OCI-LY3 (cell line): ENCODE data around the gene KLHL36.

ENCODE experiments used
- EZH2phosphoT487 ChIP-seq: fragments of 200-600 bp; shearing (Covaris generic); IDR thresholded peaks from 2 replicates; pipeline ENCODE4 v1.6.1; 2018; ENCODE audit warnings: antibody characterized with exemption, mixed run types, low read depth
- TF ChIP-seq, protein P1 (sequence below): fragments of 200-600, 300-600 bp; sonication (generic); IDR thresholded peaks from 2 replicates; pipeline ENCODE4 v1.5.1; 2014; ENCODE audit warnings: antibody characterized with exemption, low read length, low read depth

DNA sequence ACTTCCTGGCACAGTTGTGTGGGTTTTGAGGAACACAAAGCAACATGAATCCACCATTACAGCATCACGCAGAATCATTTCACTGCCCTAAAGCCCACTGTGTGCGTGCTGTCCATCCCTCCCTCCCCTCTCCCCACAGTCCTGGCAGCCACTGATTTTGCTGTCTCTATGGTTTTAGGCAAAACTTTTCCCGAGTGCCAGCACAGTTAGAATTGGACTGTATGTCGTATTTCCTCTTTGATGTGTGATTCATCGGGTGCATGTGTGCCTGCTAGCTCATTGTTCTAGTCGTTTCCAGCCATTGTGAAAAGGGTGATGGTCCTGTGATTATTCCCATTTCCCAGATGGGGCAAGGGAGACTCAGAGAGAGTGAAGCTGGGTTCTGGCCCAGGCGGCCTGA is 12.7 kb downstream of the KLHL36 start:
- TF ChIP-seq, protein P1, sequence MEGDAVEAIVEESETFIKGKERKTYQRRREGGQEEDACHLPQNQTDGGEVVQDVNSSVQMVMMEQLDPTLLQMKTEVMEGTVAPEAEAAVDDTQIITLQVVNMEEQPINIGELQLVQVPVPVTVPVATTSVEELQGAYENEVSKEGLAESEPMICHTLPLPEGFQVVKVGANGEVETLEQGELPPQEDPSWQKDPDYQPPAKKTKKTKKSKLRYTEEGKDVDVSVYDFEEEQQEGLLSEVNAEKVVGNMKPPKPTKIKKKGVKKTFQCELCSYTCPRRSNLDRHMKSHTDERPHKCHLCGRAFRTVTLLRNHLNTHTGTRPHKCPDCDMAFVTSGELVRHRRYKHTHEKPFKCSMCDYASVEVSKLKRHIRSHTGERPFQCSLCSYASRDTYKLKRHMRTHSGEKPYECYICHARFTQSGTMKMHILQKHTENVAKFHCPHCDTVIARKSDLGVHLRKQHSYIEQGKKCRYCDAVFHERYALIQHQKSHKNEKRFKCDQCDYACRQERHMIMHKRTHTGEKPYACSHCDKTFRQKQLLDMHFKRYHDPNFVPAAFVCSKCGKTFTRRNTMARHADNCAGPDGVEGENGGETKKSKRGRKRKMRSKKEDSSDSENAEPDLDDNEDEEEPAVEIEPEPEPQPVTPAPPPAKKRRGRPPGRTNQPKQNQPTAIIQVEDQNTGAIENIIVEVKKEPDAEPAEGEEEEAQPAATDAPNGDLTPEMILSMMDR: no peak
- no peak for TF ChIP-seq EZH2phosphoT487
